Gastroesophageal sphincter (tissue), 3 donors: ENCODE measurements around the gene C17orf67.

Source experiments
- EP300 ChIP-seq: sonication (generic); formaldehyde crosslinking; IDR thresholded peaks from one replicate; pipeline ENCODE4 v1.6.1; 2017; ENCODE audit warnings: antibody characterized with exemption, mild to moderate bottlenecking
- POLR2A ChIP-seq, 2 donors: fragments of 450-650 bp; IDR thresholded peaks; one replicate each; pipeline ENCODE4 v1.6.1; 2017; ENCODE audit warnings: antibody characterized with exemption in 2 of 2, mild to moderate bottlenecking in 2 of 2, moderate library complexity in 1 of 2
- TF ChIP-seq, protein P1 (sequence below), 4 experiments: fragments of 200-600 bp in 2 of 4; fragments of 450-650 bp in 2 of 4; sonication (generic) in 1 of 4; IDR thresholded peaks; one replicate each; pipeline ENCODE4 v1.5.1; 2017 to 2019; ENCODE audit warnings: antibody characterized with exemption in 4 of 4, mild to moderate bottlenecking in 2 of 4, moderate library complexity in 2 of 4

DNA sequence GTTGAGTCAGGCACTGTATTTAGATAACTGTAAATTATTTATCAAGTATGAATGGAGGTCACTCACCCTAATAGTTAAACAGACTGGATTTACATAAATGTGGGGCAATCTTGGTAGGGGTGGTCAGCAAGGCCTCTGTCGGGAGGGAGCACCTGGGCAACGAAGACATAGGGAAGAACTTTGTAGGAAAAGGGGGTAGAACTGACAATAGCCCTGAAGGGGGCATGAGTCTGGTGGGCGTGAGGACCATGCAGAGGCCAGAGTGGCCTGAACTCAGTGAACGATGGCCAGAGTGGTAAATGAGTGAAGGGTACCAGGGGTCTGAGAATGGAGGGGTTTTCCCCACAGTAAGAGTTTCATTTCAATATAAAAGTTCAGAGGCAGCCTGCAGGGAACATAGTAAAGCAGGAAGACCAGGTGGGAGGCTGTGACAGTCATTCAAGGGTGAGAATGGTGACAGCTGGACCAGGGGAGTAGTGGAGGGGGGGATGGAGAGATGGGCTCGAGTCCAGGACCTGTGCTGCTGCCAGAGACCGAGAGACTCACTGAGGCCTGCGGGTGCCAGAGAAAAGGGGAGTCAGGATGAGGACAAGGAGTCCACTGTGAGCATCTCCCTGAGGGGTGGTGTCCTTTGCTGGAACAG is 2.9 kb downstream of the C17orf67 start:
- TF ChIP-seq, protein P1, sequence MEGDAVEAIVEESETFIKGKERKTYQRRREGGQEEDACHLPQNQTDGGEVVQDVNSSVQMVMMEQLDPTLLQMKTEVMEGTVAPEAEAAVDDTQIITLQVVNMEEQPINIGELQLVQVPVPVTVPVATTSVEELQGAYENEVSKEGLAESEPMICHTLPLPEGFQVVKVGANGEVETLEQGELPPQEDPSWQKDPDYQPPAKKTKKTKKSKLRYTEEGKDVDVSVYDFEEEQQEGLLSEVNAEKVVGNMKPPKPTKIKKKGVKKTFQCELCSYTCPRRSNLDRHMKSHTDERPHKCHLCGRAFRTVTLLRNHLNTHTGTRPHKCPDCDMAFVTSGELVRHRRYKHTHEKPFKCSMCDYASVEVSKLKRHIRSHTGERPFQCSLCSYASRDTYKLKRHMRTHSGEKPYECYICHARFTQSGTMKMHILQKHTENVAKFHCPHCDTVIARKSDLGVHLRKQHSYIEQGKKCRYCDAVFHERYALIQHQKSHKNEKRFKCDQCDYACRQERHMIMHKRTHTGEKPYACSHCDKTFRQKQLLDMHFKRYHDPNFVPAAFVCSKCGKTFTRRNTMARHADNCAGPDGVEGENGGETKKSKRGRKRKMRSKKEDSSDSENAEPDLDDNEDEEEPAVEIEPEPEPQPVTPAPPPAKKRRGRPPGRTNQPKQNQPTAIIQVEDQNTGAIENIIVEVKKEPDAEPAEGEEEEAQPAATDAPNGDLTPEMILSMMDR (IDR thresholded peaks at IDR 0.05): no peak
- TF ChIP-seq POLR2A (IDR thresholded peaks at IDR 0.05) (no peak), EP300 (no peak)
